Skin of body (tissue), 2 donors: ENCODE measurements around the gene CAMK1G. TPM values are rescaled to one million over a fixed set of nuclear protein-coding genes. Genes with fewer than 3 reads are reported as not detected.

ENCODE experiments used
- DNase-seq: peaks from one replicate; lab custom pipeline; 2025; lab: John Stamatoyannopoulos, UW
- total RNA-seq: library from RNA; depleted of rRNA; stranded (reverse); fragments of >200 nt; gene quantifications from one replicate; pipeline ENCODE4 v1.2.3, GENCODE V29; 2014

CAMK1G gene
- not detected for total RNA-seq

- no peak for DNase-seq
These were observed at the start of gene CAMK1G for GRCh38 chr1:209583408-209583807. Gene CAMK1G, plus strand, starts transcription at chr1:209583714. Its CDS starts 11,270 bp downstream, at chr1:209594984.

DNA sequence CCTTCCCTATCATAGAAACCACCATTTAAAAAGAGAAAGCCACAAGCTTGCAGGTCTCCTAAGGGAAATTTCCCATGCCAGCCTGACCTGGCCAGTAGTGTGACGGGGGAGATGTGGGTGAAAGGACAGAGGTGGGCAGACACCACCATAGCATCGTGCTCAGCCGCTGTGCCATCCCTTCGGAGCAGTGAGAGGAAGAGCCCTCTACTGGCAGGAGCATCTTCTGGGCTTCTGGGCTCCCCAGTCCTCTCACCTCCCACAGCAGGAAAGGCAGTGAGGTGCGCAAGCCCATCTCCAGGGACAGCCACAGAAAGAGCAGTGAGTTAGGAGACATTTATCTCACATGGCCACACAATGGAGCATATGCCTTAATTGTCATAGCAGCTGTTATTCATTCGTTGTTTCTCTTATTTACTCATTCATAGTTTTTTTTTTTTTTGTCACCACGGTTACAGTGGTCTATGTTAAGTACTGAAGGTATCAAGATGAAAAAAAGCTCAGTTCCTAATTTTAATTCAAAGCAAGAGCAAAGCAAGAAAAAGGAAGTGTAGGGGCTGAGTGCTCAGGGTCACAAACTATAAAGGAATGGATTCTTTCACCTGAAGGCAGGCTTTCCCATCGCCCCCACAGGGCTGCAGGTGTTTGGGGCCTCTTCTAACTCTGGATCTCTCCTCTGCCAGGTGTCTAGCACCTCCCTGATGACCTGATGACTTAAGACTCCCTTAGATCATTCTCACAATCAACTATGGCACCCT lies 48.8 kb upstream of the CAMK1G start:
- no peak for DNase-seq

- DNase-seq: no peak
These were observed 46.7 kb upstream of the CAMK1G start for GRCh38 chr1:209536843-209537242.

- DNase-seq: no peak
These were observed 46.0 kb upstream of the CAMK1G start for GRCh38 chr1:209537336-209538114.

- no peak for DNase-seq
These were observed 43.9 kb upstream of the CAMK1G start for GRCh38 chr1:209539576-209539975.

GRCh38 chr1:209542585-209542984 lies 40.9 kb upstream of the CAMK1G start:
- DNase-seq: no peak

DNA sequence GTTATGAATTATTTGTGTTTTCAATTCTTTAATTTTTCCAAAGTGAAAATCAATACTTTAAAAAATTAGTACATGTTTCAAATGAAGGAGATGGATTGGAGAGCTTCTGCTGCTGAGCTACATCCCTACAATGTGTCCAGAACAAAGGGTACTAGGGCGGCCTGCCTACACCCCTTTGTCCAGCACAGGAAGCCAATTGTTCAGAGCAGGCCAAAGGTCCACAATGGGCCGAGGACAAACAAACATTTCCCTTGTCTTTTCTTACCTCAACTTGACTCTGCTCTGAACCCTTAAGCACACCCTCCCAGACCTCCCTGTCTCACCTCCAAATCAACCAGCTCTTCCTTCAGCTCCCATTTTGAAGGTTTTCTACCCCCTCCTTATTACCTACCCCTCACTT lies 39.4 kb upstream of the CAMK1G start:
- no peak for DNase-seq

DNA sequence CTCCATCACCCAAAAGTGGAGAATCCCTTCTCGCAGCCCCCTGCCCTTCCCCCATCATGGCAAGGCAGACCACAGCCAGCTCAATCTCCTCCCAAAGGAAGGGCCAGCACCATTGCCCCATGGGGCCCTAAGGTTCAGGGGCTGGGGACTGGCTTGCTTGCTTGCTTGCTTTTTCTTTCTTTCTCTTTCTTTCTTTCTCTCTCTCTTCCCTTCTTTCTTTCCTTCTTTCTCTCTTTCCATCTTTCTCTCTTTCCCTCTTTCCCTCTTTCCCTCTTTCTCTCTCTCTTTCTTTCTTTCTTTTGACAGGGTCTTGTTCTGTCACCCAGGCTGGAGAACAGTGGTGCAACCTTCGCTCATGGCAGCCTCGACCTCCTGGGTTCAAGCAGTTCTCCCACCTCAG lies 38.1 kb upstream of the CAMK1G start:
- DNase-seq: no peak

DNA sequence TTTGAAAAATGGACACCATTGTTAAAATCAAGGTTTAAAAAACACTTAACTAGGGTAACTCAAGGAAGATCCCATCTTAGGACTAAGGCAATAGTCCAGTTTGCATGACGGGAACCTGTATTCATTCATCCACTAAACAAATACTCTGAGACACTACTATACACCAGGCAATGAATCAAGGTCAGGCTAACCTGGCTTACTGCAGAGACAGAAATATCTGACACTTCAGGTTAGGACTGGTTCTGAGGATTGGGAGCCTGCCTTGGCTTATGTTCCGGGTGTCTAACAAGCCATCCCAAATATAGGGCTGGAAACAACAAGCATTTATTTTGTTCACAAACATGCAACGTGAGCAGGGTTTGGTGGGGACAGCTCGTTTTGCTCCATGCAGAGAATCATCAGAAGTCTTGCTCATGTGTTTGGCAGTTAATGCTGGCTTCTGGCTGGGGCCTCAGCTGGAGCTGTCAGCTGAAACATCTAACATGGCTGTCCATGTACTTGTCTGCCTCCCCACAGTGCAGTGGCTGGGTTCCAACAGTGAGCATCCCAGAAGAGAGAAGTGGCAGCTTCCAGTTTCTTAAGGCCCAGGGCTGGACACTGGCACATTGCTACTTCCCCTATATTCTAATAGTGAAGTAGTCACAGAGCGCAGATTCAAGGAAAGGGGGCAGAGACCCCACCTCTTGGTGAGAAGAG lies 37.0 kb upstream of the CAMK1G start:
- no peak for DNase-seq

GRCh38 chr1:209547626-209548025 lies 35.9 kb upstream of the CAMK1G start:
- DNase-seq: no peak

GRCh38 chr1:209549443-209550205 lies 33.9 kb upstream of the CAMK1G start:
- DNase-seq: no peak

DNA sequence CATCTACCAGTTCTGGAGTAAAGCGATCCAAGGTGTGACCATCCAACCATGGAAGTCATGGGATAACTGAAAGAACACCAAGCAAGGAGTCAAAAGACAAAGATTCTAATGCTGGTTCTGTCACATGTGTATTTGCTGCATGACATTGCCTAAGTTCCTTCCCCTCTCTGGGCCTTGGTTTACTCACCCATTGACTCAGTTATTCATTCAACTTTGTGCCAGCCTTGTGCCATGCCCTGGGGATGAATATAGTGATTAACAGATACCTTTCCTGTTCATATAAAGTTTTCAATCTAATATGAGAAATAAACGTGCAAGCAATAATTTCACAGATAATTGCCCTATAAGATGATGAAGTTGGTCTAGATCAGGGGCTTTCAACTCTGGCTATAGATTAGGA lies 33.0 kb upstream of the CAMK1G start:
- no peak for DNase-seq

GRCh38 chr1:209552406-209553264 lies 30.9 kb upstream of the CAMK1G start:
- DNase-seq: no peak

DNA sequence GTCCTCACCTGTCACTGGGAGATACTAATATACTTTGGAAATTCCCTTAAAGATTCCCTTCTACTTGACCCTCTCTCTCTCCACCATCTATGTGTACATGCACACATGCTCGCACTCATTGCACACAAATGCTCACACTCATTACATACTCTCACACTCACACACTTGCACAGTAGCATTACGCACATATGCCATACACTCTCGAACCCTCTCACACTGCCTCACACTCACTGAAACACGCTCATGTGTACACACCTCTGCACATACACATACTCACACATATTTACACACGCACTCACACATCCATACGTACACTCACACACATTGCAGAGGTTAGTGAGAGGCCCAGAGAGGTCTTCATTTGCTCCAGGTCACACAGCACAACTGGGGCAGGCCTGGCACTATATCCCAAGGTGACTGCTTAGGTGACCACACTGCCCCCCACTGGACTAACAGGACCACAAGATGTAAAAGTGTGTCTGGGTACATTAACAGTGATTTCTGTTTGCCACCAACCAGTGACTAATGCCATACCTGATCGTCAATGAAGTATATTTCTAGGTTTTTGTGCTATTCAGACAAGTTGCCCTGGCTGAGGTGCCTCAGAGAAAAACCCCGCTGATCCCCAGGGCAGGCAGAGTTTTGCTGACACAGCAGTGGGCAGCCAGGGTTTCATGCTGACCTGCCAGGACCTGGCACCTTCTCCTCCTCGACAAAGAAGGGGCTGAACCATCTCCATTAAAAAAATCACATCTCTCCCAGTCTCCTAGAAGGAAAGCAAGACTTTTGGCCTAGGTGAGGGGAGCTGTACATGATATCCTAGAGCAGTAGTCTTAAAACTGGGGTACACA lies 28.5 kb upstream of the CAMK1G start:
- no peak for DNase-seq

- no peak for DNase-seq
These were observed 27.3 kb upstream of the CAMK1G start for GRCh38 chr1:209556162-209556690.

- no peak for DNase-seq
These were observed 26.3 kb upstream of the CAMK1G start for GRCh38 chr1:209557221-209557620.

DNA sequence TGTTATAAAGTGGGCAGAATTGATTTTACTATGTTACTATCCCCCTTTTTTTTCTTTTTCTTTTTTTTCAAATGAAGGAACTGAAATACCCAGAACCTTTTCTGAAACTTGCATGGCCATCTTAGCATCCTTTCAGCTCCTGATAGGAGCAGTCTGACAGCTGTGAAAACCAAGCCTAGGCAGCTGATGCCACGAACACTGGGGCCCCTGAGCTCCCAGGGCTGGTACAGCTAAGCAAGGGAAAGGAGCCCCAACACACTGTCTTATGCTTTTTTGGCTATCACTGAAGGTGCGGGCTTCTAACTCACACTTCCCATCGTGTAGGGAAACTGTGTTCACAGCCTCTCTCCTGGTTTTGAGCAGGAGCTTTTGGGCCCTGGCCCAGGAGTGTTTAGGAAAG lies 23.0 kb upstream of the CAMK1G start:
- DNase-seq: no peak

DNA sequence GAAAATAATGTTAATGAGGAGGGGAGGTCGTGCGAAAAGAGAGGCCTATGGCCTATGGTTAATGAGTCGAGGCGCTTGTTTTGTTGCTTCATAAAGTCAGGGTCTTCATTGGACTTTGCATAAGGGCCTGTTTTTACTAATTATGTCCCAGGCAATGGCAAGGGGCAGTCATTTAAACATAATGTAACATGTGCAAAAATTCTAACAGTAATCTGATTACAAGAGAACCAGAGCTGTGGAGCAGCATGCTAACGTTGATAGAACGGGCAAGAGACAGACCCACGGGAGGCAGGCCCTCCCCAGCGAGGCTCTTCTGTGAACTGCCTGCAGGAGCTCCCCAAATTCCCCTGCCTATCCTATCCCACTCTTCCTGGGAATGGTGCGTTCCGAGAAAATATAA lies 22.6 kb upstream of the CAMK1G start:
- no peak for DNase-seq

DNA sequence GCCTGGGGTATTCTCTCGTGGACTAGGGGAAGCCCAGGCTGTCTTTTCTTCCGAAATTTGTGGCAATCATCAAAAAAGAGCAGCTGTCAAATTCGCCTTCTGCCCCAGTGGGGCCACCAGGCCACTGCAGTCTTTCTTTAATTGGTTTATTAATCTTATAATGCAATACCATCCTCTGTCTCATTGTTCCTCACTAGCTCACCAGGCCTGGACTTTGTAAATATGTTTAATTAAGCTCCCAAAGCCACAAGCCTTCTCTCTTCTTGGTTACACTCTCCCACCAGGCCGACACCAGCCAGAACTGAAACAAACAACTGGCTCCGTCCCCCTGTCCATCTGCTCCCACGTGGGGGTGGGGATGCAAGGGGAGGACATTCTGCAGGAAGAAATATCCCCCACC lies 22.0 kb upstream of the CAMK1G start:
- no peak for DNase-seq
